T-helper 17 cell (primary cell): ENCODE measurements around the gene C10orf62. TPM values are rescaled to one million over a fixed set of nuclear protein-coding genes. Genes with fewer than 3 reads are reported as not detected.
A peak's percentile ranks its signal among the peaks of the same experiment; 100 is the strongest.

Source experiments
- ATAC-seq: fragments of 150-1000 bp; cut with Tn5 transposase; 2 replicates; pipeline ENCODE4 v1.10.0; 2021; ENCODE audit warnings: mild to moderate bottlenecking, moderate library complexity
- DNase-seq, 3 donors: peaks; one replicate each; pipeline versions ENCODE4 v3.0.0 to v3.0.0-alpha.2; 2020 to 2021
- H3K9me3 ChIP-seq: one replicate; pipeline ENCODE4 v1.7.0; 2013; ENCODE audit warnings: low read length, mild to moderate bottlenecking; ENCODE audit not compliant: control insufficient read depth, poor library complexity, severe bottlenecking
- H3K27ac Mint-ChIP-seq: one replicate; pipeline ENCODE4 v1.8.0; 2022; ENCODE audit warnings: mild to moderate bottlenecking, moderate library complexity, mixed read lengths
- H3K27me3 Mint-ChIP-seq: one replicate; pipeline ENCODE4 v1.8.0; 2022; ENCODE audit warnings: mixed read lengths
- H3K36me3 Mint-ChIP-seq: one replicate; pipeline ENCODE4 v1.8.0; 2022; ENCODE audit warnings: low read depth, mixed read lengths
- H3K4me1 Mint-ChIP-seq: one replicate; pipeline ENCODE4 v1.8.0; 2022; ENCODE audit warnings: mild to moderate bottlenecking, mixed read lengths
- H3K4me3 Mint-ChIP-seq: one replicate; pipeline ENCODE4 v1.8.0; 2022; ENCODE audit warnings: mild to moderate bottlenecking, moderate library complexity, mixed read lengths
- total RNA-seq, 4 donors: library from RNA in 2 of 4; stranded (reverse) in 2 of 4; gene quantifications; one replicate each; pipeline ENCODE4 v1.2.3 and lab custom pipeline; 2022 to 2026

C10orf62 gene
- total RNA-seq = not detected
- total RNA-seq (lab: John Stamatoyannopoulos, UW) = 0 reads per million in 2 donors

- Mint-ChIP-seq H3K27me3 (no peaks in the 10 kb centered on the region), H3K36me3 (no peaks in the 10 kb centered on the region), H3K27ac (no peak within 1 kb of the TSS), H3K4me3 (no peak within 1 kb of the TSS), H3K4me1 (no peaks in the 10 kb centered on the region)
- DNase-seq = no peak
- H3K9me3 ChIP-seq = no peaks in the 10 kb centered on the region
- ATAC-seq = no peak
Measured at GRCh38 chr10:97589479-97589878, at the start of gene C10orf62. Gene C10orf62 (plus strand): TSS chr10:97589721. CDS start chr10:97589898, 177 bp downstream.

GRCh38 chr10:97540669-97541500 is 48.6 kb upstream of the C10orf62 start:
- no peaks in the 10 kb centered on the region for H3K9me3 ChIP-seq
- DNase-seq (no peak), ATAC-seq (no peak)
- Mint-ChIP-seq H3K27me3 (no peaks in the 10 kb centered on the region), H3K36me3 (peaks cover 2% of the 10 kb centered on the region), H3K4me1 (peaks cover 5% of the 10 kb centered on the region), H3K4me3 (no peak overlapping the region), H3K27ac (no peak overlapping the region)

- no peaks in the 10 kb centered on the region for H3K9me3 ChIP-seq
- ATAC-seq (no peak), DNase-seq (no peak)
- H3K27me3 Mint-ChIP-seq = peaks cover 4% of the 10 kb centered on the region
- no peaks in the 10 kb centered on the region for H3K36me3 Mint-ChIP-seq
- no peak overlapping the region for H3K4me3 Mint-ChIP-seq
- H3K27ac Mint-ChIP-seq = peak overlapping the region; percentile 32
- H3K4me1 Mint-ChIP-seq = peaks cover 5% of the 10 kb centered on the region
Measured at GRCh38 chr10:97542169-97543024, 47.1 kb upstream of the C10orf62 start.

- DNase-seq = no peak
- no peaks in the 10 kb centered on the region for H3K9me3 ChIP-seq
- Mint-ChIP-seq H3K4me1 (peaks cover 5% of the 10 kb centered on the region), H3K36me3 (no peaks in the 10 kb centered on the region), H3K4me3 (no peak overlapping the region), H3K27me3 (peaks cover 4% of the 10 kb centered on the region), H3K27ac (no peak overlapping the region)
- ATAC-seq = peak; percentile 50
Measured at GRCh38 chr10:97543025-97543546, 46.4 kb upstream of the C10orf62 start.

- peaks cover 12% of the 10 kb centered on the region for H3K4me1 Mint-ChIP-seq
- no peak overlapping the region for H3K27ac Mint-ChIP-seq
- no peaks in the 10 kb centered on the region for H3K36me3 Mint-ChIP-seq
- H3K27me3 Mint-ChIP-seq = peaks cover 4% of the 10 kb centered on the region
- DNase-seq = no peak
- no peak for ATAC-seq
- no peak overlapping the region for H3K4me3 Mint-ChIP-seq
- H3K9me3 ChIP-seq = no peaks in the 10 kb centered on the region
Measured at GRCh38 chr10:97546456-97547270, 42.9 kb upstream of the C10orf62 start.

GRCh38 chr10:97547271-97547600 is 42.3 kb upstream of the C10orf62 start:
- Mint-ChIP-seq H3K27me3 (peaks cover 4% of the 10 kb centered on the region), H3K4me3 (no peak overlapping the region), H3K27ac (no peak overlapping the region), H3K4me1 (peaks cover 12% of the 10 kb centered on the region), H3K36me3 (no peaks in the 10 kb centered on the region)
- ATAC-seq (no peak), DNase-seq (no peak)
- no peaks in the 10 kb centered on the region for H3K9me3 ChIP-seq

- ATAC-seq = no peak
- H3K27ac Mint-ChIP-seq = no peak overlapping the region
- peaks cover 4% of the 10 kb centered on the region for H3K27me3 Mint-ChIP-seq
- H3K4me3 Mint-ChIP-seq = no peak overlapping the region
- no peak for DNase-seq
- no peaks in the 10 kb centered on the region for H3K9me3 ChIP-seq
- peaks cover 10% of the 10 kb centered on the region for H3K4me1 Mint-ChIP-seq
- H3K36me3 Mint-ChIP-seq = no peaks in the 10 kb centered on the region
Measured at GRCh38 chr10:97547962-97548361, 41.6 kb upstream of the C10orf62 start.

- no peak overlapping the region for H3K4me3 Mint-ChIP-seq
- no peaks in the 10 kb centered on the region for H3K36me3 Mint-ChIP-seq
- peaks cover 9% of the 10 kb centered on the region for H3K4me1 Mint-ChIP-seq
- H3K9me3 ChIP-seq = no peaks in the 10 kb centered on the region
- ATAC-seq = no peak
- peak overlapping the region; percentile 72 for H3K27ac Mint-ChIP-seq
- no peak for DNase-seq
- peaks cover 4% of the 10 kb centered on the region for H3K27me3 Mint-ChIP-seq
Measured at GRCh38 chr10:97548828-97549455, 40.6 kb upstream of the C10orf62 start.

GRCh38 chr10:97549587-97550322 is 39.8 kb upstream of the C10orf62 start:
- no peak for ATAC-seq
- Mint-ChIP-seq H3K36me3 (no peaks in the 10 kb centered on the region), H3K4me3 (no peak overlapping the region), H3K4me1 (peaks cover 9% of the 10 kb centered on the region), H3K27ac (peak overlapping the region; percentile 72), H3K27me3 (peaks cover 4% of the 10 kb centered on the region)
- no peaks in the 10 kb centered on the region for H3K9me3 ChIP-seq
- DNase-seq = no peak

GRCh38 chr10:97550336-97551149 is 39.0 kb upstream of the C10orf62 start:
- Mint-ChIP-seq H3K4me1 (peaks cover 9% of the 10 kb centered on the region), H3K4me3 (no peak overlapping the region), H3K27ac (no peak overlapping the region), H3K27me3 (peaks cover 4% of the 10 kb centered on the region), H3K36me3 (no peaks in the 10 kb centered on the region)
- no peaks in the 10 kb centered on the region for H3K9me3 ChIP-seq
- ATAC-seq (no peak), DNase-seq (no peak)

GRCh38 chr10:97551271-97551670 is 38.2 kb upstream of the C10orf62 start:
- ATAC-seq (no peak), DNase-seq (no peak)
- no peaks in the 10 kb centered on the region for H3K36me3 Mint-ChIP-seq
- H3K27me3 Mint-ChIP-seq = peaks cover 4% of the 10 kb centered on the region
- H3K4me3 Mint-ChIP-seq = no peak overlapping the region
- H3K27ac Mint-ChIP-seq = no peak overlapping the region
- H3K4me1 Mint-ChIP-seq = peaks cover 9% of the 10 kb centered on the region
- H3K9me3 ChIP-seq = no peaks in the 10 kb centered on the region
